ENCODE data around the gene TUBB.

Gene TUBB

GRCh38 chr6:30684386-30685156 is 35.6 kb upstream of the TUBB start:
- peak; percentile 45 for DNase-seq (ENCODE audit: low spot score)
- peak overlapping the region; percentile 97 for H3K27ac ChIP-seq
- TF ChIP-seq CTCF (conservative IDR thresholded peaks at IDR 0.05; ENCODE audit: low read depth): no peak
- CTCF ChIA-PET: interaction anchor here (1.7 to 2.9 kb wide), 2 partner anchors 38 to 46 kb away, joined by 10 to 12 read pairs; no protein-coding TSS in a partner anchor
- POLR2A ChIA-PET (ENCODE audit: low non-redundant PET): no interaction called here

- ChIA-PET CTCF (interaction anchor here (1.7 to 2.9 kb wide), 2 partner anchors 37 to 45 kb away, joined by 10 to 12 read pairs; no protein-coding TSS in a partner anchor), POLR2A (ENCODE audit: low non-redundant PET) (interaction anchor here (0.8 kb wide), 1 partner anchor 36 kb away, joined by 4 read pairs; no protein-coding TSS in a partner anchor)
- 0 out of 2 replicates have a peak, but pooled peaks have one; percentile 11 for TF ChIP-seq CTCF (conservative IDR thresholded peaks at IDR 0.05; ENCODE audit: low read depth)
- DNase-seq (ENCODE audit: low spot score): no peak
- peak overlapping the region; percentile 97 for H3K27ac ChIP-seq
Observed at GRCh38 chr6:30685157-30686008, 34.8 kb upstream of the TUBB start.

GRCh38 chr6:30686009-30686907 is 33.9 kb upstream of the TUBB start, which contains the start of gene PPP1R18:
Gene PPP1R18 (minus strand): TSS chr6:30686645. CDS start chr6:30686018, 627 bp downstream.
- no peak for TF ChIP-seq CTCF (conservative IDR thresholded peaks at IDR 0.05; ENCODE audit: low read depth)
- H3K27ac ChIP-seq: peak within 1 kb of the TSS; percentile 97
- peak; percentile 67 for DNase-seq (ENCODE audit: low spot score)
- ChIA-PET CTCF (interaction anchor here (2.9 kb wide), 1 partner anchor 37 kb away, joined by 12 read pairs; no protein-coding TSS in a partner anchor), POLR2A (ENCODE audit: low non-redundant PET) (no interaction called here)

GRCh38 chr6:30686908-30687658 is 33.1 kb upstream of the TUBB start:
- CTCF ChIA-PET: interaction anchor here (1.0 to 1.2 kb wide), 2 partner anchors 14 to 36 kb away, joined by 3 to 6 read pairs; partner anchors contain the start of gene DHX16
- POLR2A ChIA-PET (ENCODE audit: low non-redundant PET): interaction anchor here (1.1 kb wide), 1 partner anchor 33 kb away, joined by 3 read pairs; the partner anchor contains the start of gene TUBB
- H3K27ac ChIP-seq: peak overlapping the region; percentile 97
- no peak for TF ChIP-seq CTCF (conservative IDR thresholded peaks at IDR 0.05; ENCODE audit: low read depth)
- peak; percentile 89 for DNase-seq (ENCODE audit: low spot score)

GRCh38 chr6:30687659-30688431 is 32.3 kb upstream of the TUBB start:
- peak overlapping the region; percentile 97 for H3K27ac ChIP-seq
- TF ChIP-seq CTCF (conservative IDR thresholded peaks at IDR 0.05; ENCODE audit: low read depth): no peak
- no peak for DNase-seq (ENCODE audit: low spot score)
- ChIA-PET CTCF (interaction anchor here (0.7 to 1.2 kb wide), 4 partner anchors 15 to 35 kb away, joined by 3 to 7 read pairs (median 4); partner anchors contain the start of gene DHX16), POLR2A (ENCODE audit: low non-redundant PET) (interaction anchor here (1.1 kb wide), 1 partner anchor 33 kb away, joined by 3 read pairs; the partner anchor contains the start of gene TUBB)

Measured in RWPE1 (cell line).